GM21825 (cell line): Measurements from ENCODE around the gene ENAH.
"Not testable (repeated sequence)": the region's sequence is repeated elsewhere in the genome, so short reads cannot be mapped to it uniquely, and the experiment has no call there.

ENCODE experiments used
- ATAC-seq: cut with Tn5 transposase; IDR thresholded peaks from one replicate; pipeline ENCODE4 v1.9.1; 2021; ENCODE audit warnings: mild to moderate bottlenecking, moderate library complexity; ENCODE audit not compliant: unreplicated experiment

ENAH gene

DNA sequence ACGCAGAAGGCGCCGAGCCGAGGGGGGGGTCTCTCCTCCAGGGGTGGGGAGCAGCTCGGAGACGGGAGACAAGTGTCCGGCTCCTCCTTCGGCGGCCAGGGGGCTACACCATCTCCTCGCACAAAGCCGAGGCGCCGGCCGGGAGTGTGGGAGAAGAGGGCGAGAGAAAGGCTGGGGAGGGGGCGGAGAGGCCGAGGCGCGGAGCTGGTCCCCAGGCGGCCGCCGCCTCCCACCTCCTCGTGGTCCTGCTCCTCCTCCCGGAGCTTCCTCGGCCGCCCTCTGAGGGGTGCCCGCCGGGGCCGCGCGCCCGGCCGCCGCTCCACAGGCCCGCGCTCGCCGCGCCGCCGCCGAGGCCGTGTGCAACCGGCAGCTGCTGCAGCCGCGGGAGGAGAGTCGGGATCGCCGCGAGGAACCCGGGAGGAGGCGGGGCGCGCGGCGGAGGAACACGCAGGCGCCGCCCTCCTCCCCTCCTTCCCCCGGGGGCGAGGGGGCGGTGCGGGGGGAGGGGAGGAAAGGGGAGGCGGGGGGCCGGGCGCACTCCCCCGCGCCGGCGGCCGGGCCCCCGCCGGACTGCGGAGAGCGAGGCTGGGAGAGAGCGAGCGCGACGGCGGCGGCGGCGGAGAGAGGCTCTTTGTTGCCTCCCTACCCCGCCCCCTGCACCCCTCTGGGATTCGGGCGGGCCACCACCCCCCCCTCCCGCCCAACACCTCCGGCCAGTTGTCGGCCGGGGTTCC lies at the start of gene ENAH:
ENAH (minus strand) TSS at position 395 of the 734 bp plus-strand sequence. CDS start 433 bp downstream, outside the sequence.
- ATAC-seq: peak; percentile 62

DNA sequence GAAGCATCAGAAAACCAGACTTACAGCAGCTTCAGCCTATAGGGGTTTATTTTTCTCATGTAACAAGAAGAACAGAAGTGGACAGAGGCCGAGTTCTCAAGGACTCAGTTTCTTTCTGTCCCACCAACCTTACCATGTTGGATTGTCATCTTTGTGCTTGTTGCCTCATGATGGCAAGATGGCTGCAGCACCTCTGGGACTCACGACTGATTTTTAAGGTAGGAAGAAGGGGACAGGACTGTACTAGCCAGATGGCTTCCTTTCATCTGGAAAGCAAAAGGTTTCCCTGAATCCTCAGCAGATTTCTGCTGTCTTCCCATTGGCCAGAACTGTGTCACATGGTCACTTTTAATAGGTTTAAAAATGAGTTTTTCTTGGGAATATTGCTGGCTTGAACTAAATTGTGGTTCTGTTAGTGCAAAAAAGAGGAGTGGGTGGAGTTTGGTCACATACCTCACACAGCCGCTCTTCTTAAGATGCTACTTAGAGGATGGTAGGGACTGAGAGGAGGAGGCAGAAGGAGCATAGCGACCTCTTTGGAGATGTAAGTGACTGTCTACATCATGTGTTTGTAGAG lies 48.1 kb upstream of the ENAH start:
- no peak for ATAC-seq

DNA sequence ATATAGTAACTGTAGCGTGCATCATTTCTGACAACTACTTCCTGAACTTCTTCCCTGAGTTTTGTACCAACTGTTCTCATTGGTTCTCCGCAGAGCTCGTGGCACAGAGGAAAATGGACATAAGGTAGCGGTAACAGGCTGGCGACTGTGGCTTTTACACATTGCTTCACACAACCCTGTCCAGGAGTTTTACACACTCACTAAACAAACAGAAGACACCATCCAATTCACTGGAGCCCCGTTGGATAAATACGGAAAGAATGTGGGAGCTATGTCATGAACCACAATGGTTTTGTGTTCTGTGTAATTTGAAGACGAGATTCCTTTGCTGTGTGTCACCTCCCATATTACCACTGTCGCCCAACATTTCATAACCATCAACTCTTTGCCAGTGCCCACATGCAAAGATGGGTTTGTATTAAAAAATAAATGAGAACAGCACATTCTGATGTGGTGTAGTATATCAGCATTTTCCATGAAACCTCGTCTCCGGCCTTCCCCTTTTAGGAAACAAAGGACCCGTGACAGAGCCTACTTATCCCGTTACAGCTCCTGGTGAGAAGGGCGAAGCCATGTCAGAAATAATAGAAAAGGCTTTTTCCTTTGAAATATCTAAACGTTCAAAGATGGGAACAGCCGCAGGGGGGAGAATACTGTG lies 47.4 kb upstream of the ENAH start:
- ATAC-seq: no peak

DNA sequence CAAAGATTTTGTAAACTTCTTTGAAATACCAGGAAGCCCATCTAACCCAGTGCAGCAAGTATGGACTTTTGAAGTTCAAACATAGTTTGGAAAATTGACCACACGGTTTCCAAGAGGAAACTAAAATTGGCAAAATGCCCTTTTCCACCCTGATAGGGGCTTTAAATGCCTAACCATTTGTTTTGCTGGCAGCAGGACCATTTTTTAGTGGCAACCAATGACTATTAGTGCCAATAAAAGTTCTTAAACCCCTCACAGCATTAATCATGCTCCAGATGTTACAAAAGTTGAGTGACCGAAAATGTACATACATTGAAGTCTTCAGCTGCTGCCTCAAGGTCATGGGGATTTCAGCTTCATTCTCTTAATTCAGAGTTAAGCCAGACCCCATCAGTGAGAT lies 46.4 kb upstream of the ENAH start:
- no peak for ATAC-seq

DNA sequence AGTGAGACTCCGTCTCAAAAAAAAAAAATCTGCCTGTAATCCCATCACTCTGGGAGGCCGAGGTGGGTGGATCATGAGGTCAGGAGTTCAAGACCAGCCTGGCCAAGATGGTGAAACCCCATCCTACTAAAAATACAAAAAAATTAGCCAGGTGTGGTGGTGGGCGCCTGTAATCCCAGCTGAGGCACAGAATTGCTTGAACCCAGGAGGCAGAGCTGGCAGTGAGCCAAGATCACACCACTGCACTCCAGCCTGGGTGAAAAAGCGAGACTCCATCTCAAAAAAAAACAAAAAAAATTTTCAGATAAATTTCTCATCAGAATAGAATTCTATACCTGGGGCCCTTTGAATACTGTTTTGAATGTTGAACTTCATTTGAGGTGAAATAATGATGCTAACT lies 45.3 kb upstream of the ENAH start:
- not testable (repeated sequence) for ATAC-seq

DNA sequence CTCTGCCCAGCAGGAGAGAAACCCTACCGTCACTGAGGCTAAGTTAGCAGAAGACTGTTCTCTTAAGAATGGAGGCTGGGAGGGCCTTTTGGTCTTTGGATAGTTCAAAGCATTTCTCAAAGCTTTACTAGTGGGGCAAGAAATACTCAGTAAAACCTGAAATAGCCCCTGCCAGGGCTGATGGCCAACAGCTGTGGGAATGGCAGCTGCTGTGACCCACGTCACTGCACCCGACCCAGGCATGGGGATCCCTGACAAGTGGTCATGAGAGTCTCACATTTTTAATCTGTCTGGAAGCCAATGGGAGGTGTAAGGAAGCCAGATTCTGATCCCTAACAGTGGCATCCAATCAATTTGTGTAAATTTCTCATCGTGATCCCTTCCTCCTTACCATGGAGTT lies 44.5 kb upstream of the ENAH start:
- no peak for ATAC-seq

DNA sequence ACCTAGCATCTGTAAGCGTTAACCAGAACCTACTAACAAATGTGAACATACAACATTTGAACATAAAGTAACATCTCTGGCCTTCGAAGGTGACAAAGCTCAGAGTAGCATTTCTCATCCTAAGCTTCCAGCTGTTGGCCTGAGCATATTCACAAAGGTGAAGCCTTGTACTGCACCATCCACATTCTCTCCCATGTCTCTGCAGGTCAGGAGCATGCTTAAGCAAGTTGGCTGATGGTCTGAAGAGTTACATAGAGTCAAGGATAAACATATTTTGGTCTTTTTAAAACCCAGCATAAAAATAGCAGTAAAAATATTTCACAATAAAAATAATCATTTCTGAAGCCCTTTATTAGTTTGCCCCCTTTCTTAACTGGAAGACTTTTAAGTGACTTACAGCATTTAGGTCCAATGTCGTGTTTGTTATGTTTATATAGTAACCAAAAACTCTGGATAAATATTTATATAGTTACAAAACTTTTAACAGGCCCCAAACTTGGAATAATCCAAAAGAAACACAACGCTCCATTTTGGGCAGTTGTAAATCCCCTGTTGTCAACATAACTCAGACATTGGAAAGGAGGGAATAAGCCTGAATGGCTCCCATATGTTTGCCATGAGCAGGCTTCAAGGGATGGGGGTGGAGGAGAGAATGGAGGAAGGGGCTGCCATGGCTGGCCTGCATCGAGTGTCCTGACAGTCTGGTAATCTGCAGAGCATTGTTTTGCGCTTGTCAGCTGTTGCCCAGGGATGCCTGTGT lies 42.8 kb upstream of the ENAH start:
- no peak for ATAC-seq

DNA sequence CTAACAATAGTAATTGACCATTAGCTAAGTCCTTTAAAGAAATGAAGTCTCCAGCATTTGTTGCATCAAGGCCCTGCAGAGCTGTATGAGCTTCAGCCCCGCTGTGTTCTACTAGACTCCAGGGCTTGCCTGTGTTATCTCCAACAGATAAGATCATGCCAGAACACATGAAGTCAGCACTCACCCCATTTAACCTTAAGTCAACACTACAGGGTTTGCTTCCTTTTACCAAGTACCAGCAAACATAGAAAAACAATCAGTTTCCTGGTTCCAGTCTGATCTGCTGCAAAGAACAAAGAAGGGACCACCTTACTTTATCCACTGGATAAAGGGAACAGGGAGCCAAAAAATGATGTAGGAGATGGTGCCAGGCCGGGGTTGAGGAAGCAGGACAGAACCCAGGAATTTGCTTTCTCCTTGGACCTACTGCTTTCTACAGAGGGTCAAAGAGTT lies 41.3 kb upstream of the ENAH start:
- no peak for ATAC-seq

DNA sequence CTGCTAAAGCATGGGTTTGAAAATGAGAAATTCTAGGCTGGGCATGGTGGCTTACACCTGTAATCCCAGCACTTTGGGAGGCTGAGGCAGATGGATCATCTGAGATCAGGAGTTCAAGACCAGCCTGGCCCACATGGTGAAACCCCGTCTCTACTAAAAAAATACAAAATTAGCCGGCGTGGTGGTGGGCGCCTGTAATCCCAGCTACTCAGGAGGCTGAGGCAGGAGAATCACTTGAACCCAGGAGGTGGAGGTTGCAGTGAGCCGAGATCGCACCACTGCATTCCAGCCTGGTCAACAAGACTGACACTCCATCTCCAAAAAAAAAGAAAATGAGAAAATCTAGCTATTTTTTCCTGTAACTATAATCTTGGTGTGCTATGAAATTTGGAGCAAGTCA lies 40.8 kb upstream of the ENAH start:
- not testable (repeated sequence) for ATAC-seq

DNA sequence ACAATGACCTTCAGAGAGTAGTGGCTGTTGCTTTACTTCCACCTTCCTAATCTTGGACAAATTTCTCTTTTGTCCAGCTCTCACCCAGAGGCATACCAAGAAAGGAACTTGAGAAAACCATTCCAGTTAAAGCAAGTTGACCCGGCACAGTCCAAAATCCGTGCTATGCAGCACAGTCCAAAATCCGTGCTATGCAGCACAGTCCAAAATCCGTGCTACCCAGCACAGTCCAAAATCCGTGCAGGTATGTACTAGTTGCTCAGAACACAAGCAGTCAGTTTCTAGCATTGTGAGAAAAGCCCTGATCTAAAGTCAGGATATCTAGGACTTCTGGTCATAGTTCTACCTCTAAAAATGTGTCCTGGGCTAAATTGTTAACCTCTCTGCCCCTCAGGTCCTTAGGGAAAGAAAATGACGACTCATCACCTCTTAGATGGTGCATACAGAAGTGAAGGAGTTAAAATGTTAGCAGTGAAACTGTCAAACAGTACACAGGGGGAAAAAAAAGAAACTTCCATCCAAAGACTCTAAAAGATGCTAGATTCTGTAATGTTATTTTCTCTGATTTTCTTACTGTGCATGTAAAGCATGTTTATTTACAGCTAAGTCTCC lies 40.3 kb upstream of the ENAH start:
- no peak for ATAC-seq

DNA sequence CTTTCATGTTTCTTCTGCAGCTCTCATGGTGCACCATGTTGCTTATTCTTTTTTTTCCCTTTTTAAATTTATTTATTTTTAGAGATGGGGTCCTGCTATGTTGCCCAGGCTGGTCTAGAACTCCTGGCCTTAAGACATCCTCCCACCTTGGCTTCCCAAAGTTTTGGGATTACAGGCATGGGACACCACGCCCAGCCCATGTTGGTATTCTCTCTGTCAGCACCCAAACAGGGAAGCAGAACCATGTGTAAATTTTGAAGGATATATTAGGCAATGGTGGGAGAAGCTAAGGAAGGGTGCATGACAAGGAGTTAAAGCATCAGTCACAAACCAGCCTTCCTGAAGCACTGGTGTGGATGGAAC lies 39.6 kb upstream of the ENAH start:
- no peak for ATAC-seq

DNA sequence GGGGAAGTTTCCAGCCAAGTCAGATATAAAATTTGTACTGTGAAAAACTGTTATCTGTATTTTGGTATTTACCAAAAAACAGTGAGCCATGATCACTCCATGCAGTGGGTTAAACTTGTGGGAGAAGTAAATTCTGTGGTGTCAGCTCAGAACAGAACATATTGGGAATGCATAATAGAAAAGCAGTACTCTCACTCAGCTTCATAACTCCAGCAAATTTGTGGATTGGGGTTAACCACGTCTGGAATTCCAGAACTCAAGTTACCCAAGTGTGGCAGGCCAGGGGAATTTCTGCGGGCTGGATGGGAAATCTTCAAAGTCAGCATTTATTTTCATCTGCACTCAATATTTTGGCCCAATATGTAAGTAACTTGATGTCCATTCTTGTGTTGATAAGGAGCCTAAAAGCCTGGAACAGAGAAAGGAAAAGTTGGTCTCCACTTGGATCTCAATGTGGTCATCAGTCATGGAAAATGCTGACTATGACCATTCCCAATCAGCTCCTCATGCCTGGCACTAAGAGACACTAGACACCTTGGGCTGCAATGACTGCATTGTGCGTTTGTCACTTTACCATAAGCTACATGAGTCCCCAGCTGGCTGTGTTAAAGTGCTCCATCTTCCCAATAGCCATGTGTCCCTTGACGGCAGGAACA lies 39.1 kb upstream of the ENAH start:
- no peak for ATAC-seq

DNA sequence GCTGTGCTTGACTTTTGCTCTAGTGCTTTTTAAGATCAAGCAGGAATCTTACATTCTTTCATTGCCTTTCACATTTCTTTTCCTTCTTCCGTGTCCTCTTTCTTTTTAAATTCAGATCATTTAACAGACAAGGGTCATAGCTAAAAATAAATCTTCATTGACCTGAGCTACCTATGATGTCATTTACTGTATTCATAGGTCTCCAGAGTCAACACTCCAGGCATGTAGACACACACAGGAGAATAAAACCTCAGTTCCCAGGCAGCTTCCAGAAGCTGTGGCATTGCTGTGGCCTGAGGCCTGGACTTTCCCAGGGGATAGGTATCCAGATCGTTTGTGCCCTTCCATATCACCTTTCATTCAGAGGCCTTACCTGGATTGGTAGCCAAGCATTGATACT lies 38.5 kb upstream of the ENAH start:
- ATAC-seq: no peak

DNA sequence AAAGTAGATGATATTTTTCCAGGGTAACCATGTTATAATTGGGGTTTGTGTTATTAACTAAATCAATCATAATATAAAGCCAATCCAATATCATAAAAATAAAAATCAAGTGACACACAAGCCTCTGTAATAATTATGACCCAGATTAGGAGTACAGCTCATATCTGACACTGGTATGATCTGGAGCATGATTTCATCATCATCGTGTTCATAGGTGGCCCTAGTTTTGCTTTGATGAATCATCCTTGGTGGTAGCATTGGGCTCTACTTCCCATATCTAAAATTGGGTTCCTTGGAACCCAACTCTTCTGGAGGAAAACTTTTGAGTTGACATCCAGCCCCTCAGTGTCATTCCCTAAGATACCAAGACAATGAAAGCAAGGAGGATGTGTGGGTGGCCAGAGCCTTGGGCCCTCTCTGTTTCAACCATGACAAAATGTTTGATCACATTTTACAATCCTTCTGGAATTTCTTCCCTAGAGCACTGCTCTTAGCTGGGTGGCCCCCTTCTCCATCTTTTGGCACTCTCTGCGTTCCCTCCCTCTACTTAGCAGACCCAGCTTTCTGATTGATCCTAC lies 37.0 kb upstream of the ENAH start:
- ATAC-seq: no peak

DNA sequence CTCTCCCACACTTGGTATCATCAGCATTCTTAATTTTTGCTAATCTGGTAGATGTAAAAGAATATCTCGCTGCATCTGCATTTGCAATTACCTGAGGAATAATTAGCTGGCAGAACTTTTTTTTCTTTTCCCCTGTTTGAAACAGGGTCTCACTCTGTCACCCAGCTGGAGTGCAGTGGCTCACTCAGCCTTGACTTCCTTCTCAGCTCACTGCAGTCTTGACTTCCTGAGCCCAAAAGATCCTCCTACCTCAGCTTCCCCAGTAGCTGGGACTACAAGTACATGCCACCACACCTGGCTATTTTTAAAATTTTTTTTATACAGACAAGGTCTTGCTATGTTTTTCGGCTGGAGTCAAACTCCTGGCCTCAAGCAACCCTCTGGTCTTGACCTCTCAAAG lies 35.4 kb upstream of the ENAH start:
- no peak for ATAC-seq

DNA sequence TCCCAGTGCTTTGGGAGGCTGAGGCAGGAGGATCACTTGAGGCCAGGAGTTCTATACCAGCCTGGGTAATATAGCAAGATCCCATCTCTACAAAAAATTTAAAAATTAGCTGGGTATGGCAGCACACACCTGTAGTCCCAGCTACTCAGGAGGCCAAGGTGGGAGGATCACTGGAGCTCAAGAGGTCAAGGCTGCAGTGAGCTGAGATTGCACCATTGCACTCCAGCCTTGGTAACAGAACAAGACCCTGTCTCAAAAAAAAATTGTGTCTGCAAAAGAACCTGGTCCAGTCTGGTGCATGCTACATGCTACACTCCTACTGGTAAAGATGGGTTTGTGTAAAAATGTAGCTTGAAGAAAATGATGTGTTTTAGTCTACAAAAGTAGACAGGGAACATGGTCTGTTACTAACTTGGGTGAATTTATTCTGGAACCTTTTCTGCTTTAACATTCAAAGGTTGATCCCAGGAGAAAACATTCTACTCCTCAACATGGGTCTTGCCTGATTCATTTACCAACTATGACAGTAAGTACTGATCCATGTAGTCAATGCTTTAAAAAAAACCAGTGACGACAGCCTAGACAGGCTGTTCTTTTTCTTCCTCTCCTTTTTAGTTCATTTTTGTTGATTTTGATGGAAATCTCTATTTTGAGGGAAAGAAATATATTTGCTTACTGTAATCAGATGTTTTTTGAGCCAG lies 32.7 kb upstream of the ENAH start:
- no peak for ATAC-seq

DNA sequence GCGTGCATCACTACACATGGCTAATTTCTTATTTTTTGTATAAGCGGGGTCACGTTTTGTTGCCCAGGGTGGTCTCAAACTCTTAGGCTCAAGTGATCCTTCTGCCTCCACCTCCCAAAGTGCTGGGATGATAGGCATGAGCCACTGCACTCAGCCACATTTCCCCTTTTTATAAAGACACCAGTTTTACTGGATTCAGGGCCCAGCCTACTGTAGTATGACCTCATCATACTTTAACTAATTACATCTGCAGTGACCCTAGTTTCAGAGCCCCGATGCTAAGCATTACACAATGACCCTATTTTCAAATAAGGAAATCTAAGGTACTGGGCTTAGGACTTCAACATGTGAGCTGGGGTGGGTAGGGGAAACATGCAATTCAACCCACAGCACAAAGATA lies 31.8 kb upstream of the ENAH start:
- ATAC-seq: no peak

DNA sequence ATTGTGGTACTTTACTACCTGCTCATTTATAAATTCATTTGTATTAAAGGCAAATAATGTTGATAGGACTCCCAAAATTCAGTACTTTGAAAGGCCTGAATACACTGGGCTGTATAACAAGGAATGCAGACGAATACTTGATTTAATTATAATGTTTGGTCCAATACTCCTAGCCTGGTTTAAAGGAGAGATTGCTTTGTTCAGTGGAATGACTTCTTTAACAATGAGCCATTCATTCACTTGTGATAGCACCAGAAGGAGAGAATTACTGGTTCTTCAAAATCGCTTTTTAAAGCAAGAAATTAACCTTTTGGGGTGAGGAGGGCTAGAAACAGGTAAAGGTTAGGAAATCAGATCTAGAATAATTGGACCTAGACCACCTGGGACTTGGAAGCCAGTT lies 28.3 kb upstream of the ENAH start:
- no peak for ATAC-seq

DNA sequence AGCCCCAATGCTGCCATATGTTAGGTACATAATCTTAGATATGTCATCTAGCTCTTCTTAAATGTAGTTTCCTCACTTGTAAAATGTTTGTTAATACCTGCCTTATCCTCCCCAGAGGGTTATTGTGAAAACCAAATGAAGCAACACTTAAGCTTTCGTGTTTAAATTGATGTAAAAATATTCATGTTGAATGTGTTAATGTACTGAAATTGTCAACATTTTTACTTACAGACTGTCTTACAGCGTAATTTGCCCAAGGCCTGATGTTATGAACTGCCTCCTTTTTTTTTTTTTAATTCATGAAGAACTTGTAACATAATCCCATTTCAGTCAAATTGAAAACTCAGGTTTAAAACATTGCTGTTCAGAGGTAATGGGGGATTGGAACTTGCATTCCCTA lies 25.6 kb upstream of the ENAH start:
- no peak for ATAC-seq
